H9 (cell line): Measurements from ENCODE around the gene TSPEAR. TPM values are rescaled to one million over a fixed set of nuclear protein-coding genes. Genes with fewer than 3 reads are reported as not detected.

Experiments used
- DNase-seq: peaks from one replicate; pipeline ENCODE4 v3.0.0-alpha.2; 2017
- H2AFZ ChIP-seq: one replicate; pipeline ENCODE4 v1.6.1; 2013; ENCODE audit warnings: mild to moderate bottlenecking, low read length, control low read depth, moderate library complexity
- H2AK5ac ChIP-seq: 2 replicates; pipeline ENCODE4 v1.6.1; 2013; ENCODE audit warnings: low read length, control low read depth, mixed read lengths; ENCODE audit not compliant: insufficient read length
- H2BK120ac ChIP-seq: one replicate; pipeline ENCODE4 v1.6.1; 2013; ENCODE audit warnings: low read depth, mild to moderate bottlenecking, low read length, control low read depth, inconsistent platforms; ENCODE audit not compliant: poor library complexity, severe bottlenecking
- H2BK12ac ChIP-seq: 2 replicates; pipeline ENCODE4 v1.6.1; 2013; ENCODE audit warnings: low read length, control low read depth, mixed read lengths, low read depth; ENCODE audit not compliant: insufficient read length
- H2BK15ac ChIP-seq: 2 replicates; pipeline ENCODE4 v1.6.1; 2013; ENCODE audit warnings: low read depth, low read length, control low read depth
- H2BK20ac ChIP-seq: one replicate; pipeline ENCODE4 v1.6.1; 2013; ENCODE audit warnings: low read depth, mild to moderate bottlenecking, low read length, control low read depth, inconsistent platforms; ENCODE audit not compliant: poor library complexity, severe bottlenecking
- H2BK5ac ChIP-seq: 2 replicates; pipeline ENCODE4 v1.6.1; 2013; ENCODE audit warnings: low read length, control low read depth, mixed read lengths; ENCODE audit not compliant: insufficient read length
- H3K14ac ChIP-seq: 2 replicates; pipeline ENCODE4 v1.6.1; 2013; ENCODE audit warnings: low read length, control low read depth; ENCODE audit not compliant: insufficient read depth
- H3K18ac ChIP-seq: 2 replicates; pipeline ENCODE4 v1.6.1; 2013; ENCODE audit warnings: low read depth, mild to moderate bottlenecking, mixed read lengths, low read length, control low read depth; ENCODE audit not compliant: insufficient read length
- H3K23ac ChIP-seq: 2 replicates; pipeline ENCODE4 v1.6.1; 2013; ENCODE audit warnings: low read length, control low read depth, mixed read lengths, low read depth; ENCODE audit not compliant: insufficient read length
- H3K23me2 ChIP-seq: 2 replicates; pipeline ENCODE4 v1.6.1; 2013; ENCODE audit warnings: low read depth, mild to moderate bottlenecking, mixed read lengths, low read length, control low read depth; ENCODE audit not compliant: insufficient read length, poor library complexity, severe bottlenecking
- H3K27ac ChIP-seq: 2 replicates; pipeline ENCODE4 v1.5.1; 2013; ENCODE audit warnings: low read length, control low read depth, mixed read lengths, low read depth; ENCODE audit not compliant: insufficient read length
- H3K27me3 ChIP-seq: 2 replicates; pipeline ENCODE4 v1.6.1; 2013; ENCODE audit warnings: low read length, control low read depth, inconsistent platforms; ENCODE audit not compliant: insufficient read depth
- H3K4ac ChIP-seq: 2 replicates; pipeline ENCODE4 v1.6.1; 2013; ENCODE audit warnings: low read depth, mild to moderate bottlenecking, control low read depth, inconsistent platforms, low read length, moderate library complexity
- H3K4me1 ChIP-seq: 2 replicates; pipeline ENCODE4 v1.6.1; 2013; ENCODE audit warnings: low read length, control low read depth, inconsistent platforms; ENCODE audit not compliant: insufficient read depth
- H3K4me2 ChIP-seq: 2 replicates; pipeline ENCODE4 v1.6.1; 2013; ENCODE audit warnings: low read length, control low read depth, mixed read lengths; ENCODE audit not compliant: insufficient read length, insufficient read depth
- H3K56ac ChIP-seq: 2 replicates; pipeline ENCODE4 v1.6.1; 2013; ENCODE audit warnings: low read depth, mild to moderate bottlenecking, mixed read lengths, low read length, control low read depth; ENCODE audit not compliant: insufficient read length
- H3K79me1 ChIP-seq: 2 replicates; pipeline ENCODE4 v1.6.1; 2013; ENCODE audit warnings: low read depth, mild to moderate bottlenecking, moderate library complexity, low read length, control low read depth, inconsistent platforms; ENCODE audit not compliant: insufficient read depth, poor library complexity, severe bottlenecking
- H3K79me2 ChIP-seq: 2 replicates; pipeline ENCODE4 v1.6.1; 2013; ENCODE audit warnings: low read length, control low read depth, inconsistent platforms; ENCODE audit not compliant: insufficient read depth
- H3K9ac ChIP-seq: 2 replicates; pipeline ENCODE4 v1.6.1; 2013; ENCODE audit warnings: low read length, control low read depth, mixed read lengths; ENCODE audit not compliant: insufficient read length; ENCODE audit errors: extremely low read depth
- H3K9me3 ChIP-seq: one replicate; pipeline ENCODE4 v1.6.1; 2013; ENCODE audit warnings: low read depth, low read length, inconsistent platforms; ENCODE audit not compliant: control insufficient read depth
- H3T11ph ChIP-seq: one replicate; pipeline ENCODE4 v1.6.1; 2013; ENCODE audit warnings: mild to moderate bottlenecking, low read length, control low read depth, inconsistent platforms
- H4K20me1 ChIP-seq: one replicate; pipeline ENCODE4 v1.6.1; 2013; ENCODE audit not compliant: control insufficient read depth, insufficient read length, insufficient read depth
- H4K5ac ChIP-seq: 2 replicates; pipeline ENCODE4 v1.6.1; 2013; ENCODE audit warnings: low read depth, mild to moderate bottlenecking, mixed read lengths, low read length, control low read depth; ENCODE audit not compliant: insufficient read length
- H4K8ac ChIP-seq: replicated peaks from 2 replicates; pipeline ENCODE4 v1.6.1; 2013; ENCODE audit warnings: low read length, control low read depth, mixed read lengths, low read depth; ENCODE audit not compliant: insufficient read length
- H4K91ac ChIP-seq: 2 replicates; pipeline ENCODE4 v1.6.1; 2013; ENCODE audit warnings: low read depth, mild to moderate bottlenecking, moderate library complexity, mixed read lengths, low read length, control low read depth; ENCODE audit not compliant: insufficient read length
- H3K27ac Mint-ChIP-seq, 3 experiments: 2 replicates in 2 of 3; 3 replicates in 1 of 3; pipeline ENCODE4 v1.8.0; 2020 to 2021; ENCODE audit warnings: mixed read lengths in 3 of 3, mild to moderate bottlenecking in 1 of 3, moderate library complexity in 1 of 3
- H3K27me3 Mint-ChIP-seq: 2 replicates; pipeline ENCODE4 v1.8.0; 2021; ENCODE audit warnings: low read depth, mild to moderate bottlenecking, moderate library complexity, mixed read lengths
- H3K36me3 Mint-ChIP-seq, 3 experiments: 2 replicates in 2 of 3; 3 replicates in 1 of 3; pipeline ENCODE4 v1.8.0; 2020 to 2021; ENCODE audit warnings: low read depth in 3 of 3, mixed read lengths in 3 of 3; ENCODE audit not compliant: insufficient read depth in 1 of 3
- H3K4me1 Mint-ChIP-seq, 2 experiments: 2 replicates each; pipeline ENCODE4 v1.8.0; 2020; ENCODE audit warnings: mixed read lengths in 2 of 2
- H3K4me3 Mint-ChIP-seq, 2 experiments: 2 replicates in 1 of 2; 3 replicates in 1 of 2; pipeline ENCODE4 v1.8.0; 2020 to 2021; ENCODE audit warnings: mild to moderate bottlenecking in 2 of 2, mixed read lengths in 2 of 2, moderate library complexity in 1 of 2
- H3K9me3 Mint-ChIP-seq, 2 experiments: 2 replicates in 1 of 2; 3 replicates in 1 of 2; pipeline ENCODE4 v1.8.0; 2020; ENCODE audit warnings: mild to moderate bottlenecking in 2 of 2, mixed read lengths in 2 of 2, moderate library complexity in 1 of 2
- WGBS: extraction: QIAGEN DNeasy Blood & Tissue Kit; methylation state at CpG from one replicate; pipeline ENCODE4 v1.1.7; 2013; ENCODE audit warnings: missing lambda C conversion rate, low lambda C conversion rate, mixed read lengths; ENCODE audit not compliant: insufficient read length; ENCODE audit errors: extremely low coverage; 5-methylcytosine and 5-hydroxymethylcytosine counted together
- total RNA-seq: library from RNA; stranded (reverse); gene quantifications from 2 replicates; pipeline ENCODE4 v1.2.1, GENCODE V29; 2021
- TF ChIP-seq, protein P1 (sequence below): fragments of 200-600 bp; sonication (generic); conservative IDR thresholded peaks from 3 replicates; pipeline ENCODE4 v1.8.0; 2021; ENCODE audit warnings: antibody characterized with exemption, mild to moderate bottlenecking

The TSPEAR gene
- total RNA-seq, 1 experiment from 2014 or later: 1.3 TPM

DNA sequence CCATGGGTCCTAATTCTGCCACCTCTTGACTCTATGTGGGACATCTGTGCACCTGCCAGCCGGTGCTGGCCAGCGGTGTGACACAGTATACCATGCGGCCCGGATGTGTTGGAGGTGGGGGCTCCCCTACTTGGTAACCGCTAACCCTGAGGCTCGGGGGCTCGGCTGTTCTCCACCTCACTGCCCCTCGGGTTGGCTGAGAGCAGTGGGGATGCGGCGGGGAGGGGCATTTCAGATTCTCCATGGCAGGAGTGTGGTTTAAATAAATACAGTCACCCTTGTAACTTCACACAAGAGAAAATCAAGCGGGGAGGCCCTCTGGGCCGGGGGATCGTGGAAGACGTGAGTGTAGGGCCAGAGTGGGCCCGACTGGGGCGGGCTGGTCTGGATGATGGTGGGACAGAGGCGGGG, 182.4 kb downstream of the TSPEAR start:
- Histone ChIP-seq H3K4me1 (no peaks in the 10 kb centered on the region; the same call in 1 of the 2 replicates), H2BK15ac (no peak overlapping the region), H3K9me3 (no peaks in the 10 kb centered on the region), H2AK5ac (no peak overlapping the region), H2AFZ (no peak overlapping the region), H3K79me1 (no peaks in the 10 kb centered on the region), H2BK120ac (no peak overlapping the region), H3K4ac (no peak overlapping the region), H4K5ac (no peak overlapping the region), H4K20me1 (no peaks in the 10 kb centered on the region), H2BK20ac (no peak overlapping the region), H4K8ac (no peak overlapping the region), H3K18ac (no peak overlapping the region), H3K23ac (no peak overlapping the region), H3K27me3 (no peaks in the 10 kb centered on the region), H3K9ac (no peak overlapping the region), H3K14ac (no peak overlapping the region), H3K4me2 (no peak overlapping the region), H3K27ac (no peak overlapping the region), H3K79me2 (no peaks in the 10 kb centered on the region), H2BK12ac (no peak overlapping the region), H3K23me2 (no peaks in the 10 kb centered on the region), H4K91ac (no peak overlapping the region), H3K56ac (no peak overlapping the region), H3T11ph (no peak overlapping the region), H2BK5ac (no peak overlapping the region)
- Mint-ChIP-seq H3K27me3 (peaks cover 7% of the 10 kb centered on the region), H3K4me3 (no peak overlapping the region), H3K36me3 (no peaks in the 10 kb centered on the region; a peak in 1 of 7 replicates), H3K27ac (no peak overlapping the region), H3K4me1 (peaks cover 2 to 8% of the 10 kb centered on the region in 2 experiments; a peak in 3 of 4 replicates), H3K9me3 (no peaks in the 10 kb centered on the region)
- DNase-seq: peak; percentile 18
- WGBS: no CpG with 5 or more reads among the region's 17 CpGs
- TF ChIP-seq, protein P1, sequence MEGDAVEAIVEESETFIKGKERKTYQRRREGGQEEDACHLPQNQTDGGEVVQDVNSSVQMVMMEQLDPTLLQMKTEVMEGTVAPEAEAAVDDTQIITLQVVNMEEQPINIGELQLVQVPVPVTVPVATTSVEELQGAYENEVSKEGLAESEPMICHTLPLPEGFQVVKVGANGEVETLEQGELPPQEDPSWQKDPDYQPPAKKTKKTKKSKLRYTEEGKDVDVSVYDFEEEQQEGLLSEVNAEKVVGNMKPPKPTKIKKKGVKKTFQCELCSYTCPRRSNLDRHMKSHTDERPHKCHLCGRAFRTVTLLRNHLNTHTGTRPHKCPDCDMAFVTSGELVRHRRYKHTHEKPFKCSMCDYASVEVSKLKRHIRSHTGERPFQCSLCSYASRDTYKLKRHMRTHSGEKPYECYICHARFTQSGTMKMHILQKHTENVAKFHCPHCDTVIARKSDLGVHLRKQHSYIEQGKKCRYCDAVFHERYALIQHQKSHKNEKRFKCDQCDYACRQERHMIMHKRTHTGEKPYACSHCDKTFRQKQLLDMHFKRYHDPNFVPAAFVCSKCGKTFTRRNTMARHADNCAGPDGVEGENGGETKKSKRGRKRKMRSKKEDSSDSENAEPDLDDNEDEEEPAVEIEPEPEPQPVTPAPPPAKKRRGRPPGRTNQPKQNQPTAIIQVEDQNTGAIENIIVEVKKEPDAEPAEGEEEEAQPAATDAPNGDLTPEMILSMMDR: no peak
